NCI-H187 (cell line): ENCODE results near the gene ZBED4.
"Not testable (repeated sequence)": the region's sequence is repeated elsewhere in the genome, so short reads cannot be mapped to it uniquely, and the experiment has no call there.

Experiments used
- DNase-seq, 2 experiments: peaks; one replicate each; lab custom pipeline; 2025; lab: John Stamatoyannopoulos, UW

The ZBED4 gene

DNA sequence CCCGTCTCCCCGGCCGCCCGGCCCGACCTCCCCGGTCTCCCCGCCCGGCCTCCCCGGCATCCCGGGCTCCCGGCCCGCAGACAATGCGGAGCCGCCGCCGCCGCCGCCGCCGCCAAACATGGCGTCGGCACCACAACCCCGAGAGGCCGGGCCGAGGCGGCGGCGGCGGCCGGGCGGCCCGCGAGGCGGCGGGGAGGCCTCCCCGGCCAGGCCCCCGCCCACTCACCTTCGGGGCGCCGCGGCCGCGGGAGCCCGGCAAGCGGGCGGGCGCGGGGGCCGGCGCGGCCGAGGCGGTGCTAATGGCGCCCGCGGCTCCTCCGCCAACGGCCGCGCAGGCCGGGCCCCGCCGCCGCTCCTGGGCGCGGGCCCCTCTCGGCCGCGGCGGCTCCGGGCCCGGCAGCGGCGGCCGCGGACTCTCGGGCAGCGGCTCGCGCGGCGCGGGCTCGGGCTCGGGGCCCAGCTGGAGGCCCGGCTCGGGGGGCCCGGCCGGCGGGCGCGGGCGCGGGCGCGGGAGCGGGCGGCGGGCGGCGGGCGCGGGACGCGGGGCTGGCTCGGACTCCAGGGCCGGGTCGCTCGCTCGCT lies 26.3 kb upstream of the ZBED4 start:
- no peak for DNase-seq

DNA sequence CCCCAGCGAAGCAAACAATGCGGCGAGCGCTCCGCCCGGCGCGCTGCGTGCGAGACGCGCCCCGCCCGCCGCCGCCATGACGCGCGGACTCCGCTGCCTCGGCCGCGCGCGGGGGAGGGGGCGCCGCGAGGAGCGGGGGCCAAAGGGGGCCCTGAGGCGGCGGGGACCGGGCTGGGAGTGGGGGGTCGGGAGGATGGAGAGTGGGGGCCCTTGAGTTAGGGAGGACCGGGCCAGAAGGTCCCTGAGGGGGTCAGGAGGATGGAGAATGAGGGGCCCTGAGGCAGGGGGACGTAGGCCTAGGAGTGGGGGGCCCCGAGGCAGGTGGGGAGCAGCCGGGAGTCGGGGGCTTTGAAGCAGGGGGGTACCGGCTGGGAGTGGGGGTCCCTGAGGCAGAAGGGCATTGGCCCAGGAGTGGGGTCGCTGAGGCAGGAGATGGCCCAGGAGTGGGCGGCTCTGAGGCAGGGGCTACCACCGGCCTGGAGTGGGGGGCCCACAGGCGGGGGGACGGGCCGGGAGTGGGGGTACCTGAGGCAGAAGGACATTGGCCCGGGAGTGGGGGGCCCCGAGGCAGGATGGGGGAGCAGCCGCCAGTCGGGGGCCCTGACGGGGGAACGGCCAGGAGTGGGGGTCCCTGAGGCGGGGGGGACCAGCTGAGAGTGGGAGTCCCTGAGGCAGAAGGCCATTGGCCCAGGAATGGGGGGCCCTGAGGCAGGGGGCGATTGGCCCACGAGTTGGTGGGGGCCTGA lies 25.6 kb upstream of the ZBED4 start, which contains the start of gene BRD1:
BRD1 (minus strand) TSS at position 21 of the 746 bp plus-strand sequence. CDS start 3,556 bp downstream, outside the sequence.
- DNase-seq, result peak in 1 of 2 experiments; percentile 1

DNA sequence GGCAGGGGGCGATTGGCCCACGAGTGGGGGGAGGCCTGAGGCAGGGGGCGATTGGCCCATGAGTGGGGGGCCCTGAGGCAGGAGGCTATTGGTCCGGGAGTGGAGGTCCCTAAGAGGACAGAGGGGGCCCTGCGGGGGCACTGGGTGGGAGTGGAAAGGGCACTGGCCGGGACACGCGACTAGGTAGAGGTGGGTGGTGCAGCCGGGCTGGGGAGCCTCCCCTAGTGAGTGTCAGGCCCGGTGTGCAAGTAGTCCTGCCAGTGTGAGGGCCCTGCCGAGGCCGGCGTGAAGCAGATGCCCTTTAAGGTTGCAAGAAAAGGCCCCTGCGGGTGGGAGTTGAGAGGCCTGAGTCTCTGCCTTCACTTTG lies 25.1 kb upstream of the ZBED4 start:
- no peak for DNase-seq

DNA sequence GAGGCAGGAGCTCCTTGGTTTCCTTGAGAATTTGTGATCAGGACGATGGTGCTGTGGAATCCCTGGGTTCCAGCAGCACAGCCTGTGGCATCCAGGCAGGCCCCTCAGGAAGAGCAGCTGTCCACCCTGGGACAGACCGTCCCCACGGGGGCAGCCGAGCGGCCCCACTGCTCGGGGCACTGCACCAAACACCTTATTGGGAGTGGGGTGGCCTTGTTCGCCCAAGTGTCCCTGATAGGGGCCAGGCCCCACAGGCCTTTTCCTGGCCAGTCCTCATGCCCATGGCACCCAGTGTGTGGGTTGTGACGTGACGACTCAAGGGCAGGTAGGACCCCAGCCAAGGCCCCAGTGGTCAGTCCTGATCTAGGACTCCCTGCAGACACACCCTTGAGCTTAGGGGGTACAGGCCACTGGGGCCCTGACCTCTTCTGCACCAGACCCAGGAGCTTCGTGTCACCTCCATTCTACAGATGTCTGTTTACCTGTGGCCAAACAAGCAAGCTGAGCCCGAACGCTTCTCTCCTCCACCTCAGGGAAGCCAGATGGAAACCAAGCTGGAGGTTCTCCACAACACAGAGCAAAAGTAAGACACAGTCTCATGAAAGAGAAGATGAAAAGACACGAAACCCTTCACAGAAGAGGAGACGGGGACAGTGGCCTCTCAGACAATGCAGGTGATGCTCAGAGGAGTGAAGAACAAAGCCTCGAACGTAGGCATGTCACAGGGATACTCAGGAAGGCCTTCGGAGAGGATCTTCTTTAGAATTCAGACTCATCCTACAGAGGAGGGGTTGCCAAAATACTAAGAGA lies 24.4 kb upstream of the ZBED4 start:
- DNase-seq, result no peak

DNA sequence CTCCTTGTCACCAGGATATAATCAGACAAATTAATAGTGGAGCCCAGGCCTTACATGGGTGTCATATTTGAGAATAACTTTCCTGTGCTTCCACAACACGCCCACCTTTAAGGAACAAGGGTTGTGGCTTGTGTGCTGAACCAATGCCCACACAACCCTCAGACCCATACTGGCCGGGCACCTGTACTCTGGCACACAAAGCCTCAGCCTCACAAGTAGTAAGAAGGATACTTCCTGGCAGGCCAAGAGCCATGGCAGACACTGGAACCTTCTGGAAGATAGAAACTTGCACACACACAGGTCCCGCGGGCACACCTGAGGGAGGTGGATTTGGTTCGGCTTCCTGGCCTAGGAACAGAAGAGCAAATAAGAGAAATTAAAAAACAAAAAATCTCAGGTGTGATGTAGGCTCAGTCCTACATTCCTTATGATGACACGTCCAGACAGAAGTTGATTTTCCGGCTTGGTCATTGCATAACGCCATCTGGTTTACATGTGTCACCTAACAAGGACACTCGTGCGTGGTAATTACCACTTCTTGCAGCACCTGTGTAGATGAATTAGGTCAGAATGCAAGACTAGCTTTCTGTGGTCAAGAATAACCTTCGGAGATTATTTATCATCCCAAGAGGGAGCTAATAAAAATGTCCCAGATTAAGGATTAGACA lies 20.2 kb upstream of the ZBED4 start:
- DNase-seq, result no peak

DNA sequence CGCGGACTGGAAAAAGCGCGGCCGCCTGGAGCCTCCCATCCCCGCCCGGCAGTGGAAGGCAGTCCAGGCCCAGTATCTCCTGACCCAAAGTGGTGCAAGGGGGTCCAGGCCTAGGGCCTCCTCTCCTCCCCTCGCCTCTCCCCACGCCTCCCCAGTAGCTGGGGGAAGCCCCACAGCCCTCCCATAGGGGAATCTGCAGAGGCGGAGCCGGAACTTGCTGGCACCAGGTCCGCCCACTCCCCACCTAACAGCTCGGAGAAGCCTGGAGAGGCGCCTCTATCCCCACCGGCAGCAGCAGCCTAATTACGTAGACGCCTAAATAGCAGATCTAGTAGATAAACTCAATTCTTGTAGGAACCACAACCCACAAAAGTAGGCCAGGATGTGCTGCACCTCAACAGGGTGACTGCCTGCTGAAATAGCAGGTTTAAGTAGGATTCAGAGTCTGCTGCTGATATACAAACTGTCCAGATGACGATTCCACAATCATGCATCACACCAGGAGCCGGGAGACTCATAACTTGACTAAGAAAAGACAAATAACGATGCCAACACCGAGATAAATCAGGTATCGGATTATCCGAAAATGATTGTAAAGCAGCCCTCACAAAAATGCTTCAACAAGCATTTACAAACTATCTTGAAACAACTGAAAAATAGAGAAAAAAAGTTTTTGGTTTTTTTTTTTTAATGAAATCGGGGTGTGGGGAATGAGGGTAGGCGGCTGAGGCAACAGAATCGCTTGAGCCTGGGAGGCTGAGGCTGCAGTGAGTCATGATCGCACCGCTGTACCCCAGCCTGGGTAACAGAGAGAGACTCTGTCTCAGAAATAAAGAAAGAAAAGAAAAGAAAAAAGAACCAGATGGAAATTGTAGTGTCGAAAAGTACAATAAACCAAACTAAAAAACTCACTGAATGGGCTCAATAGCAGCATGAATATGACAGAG lies 14.6 kb upstream of the ZBED4 start:
- DNase-seq, result no peak

DNA sequence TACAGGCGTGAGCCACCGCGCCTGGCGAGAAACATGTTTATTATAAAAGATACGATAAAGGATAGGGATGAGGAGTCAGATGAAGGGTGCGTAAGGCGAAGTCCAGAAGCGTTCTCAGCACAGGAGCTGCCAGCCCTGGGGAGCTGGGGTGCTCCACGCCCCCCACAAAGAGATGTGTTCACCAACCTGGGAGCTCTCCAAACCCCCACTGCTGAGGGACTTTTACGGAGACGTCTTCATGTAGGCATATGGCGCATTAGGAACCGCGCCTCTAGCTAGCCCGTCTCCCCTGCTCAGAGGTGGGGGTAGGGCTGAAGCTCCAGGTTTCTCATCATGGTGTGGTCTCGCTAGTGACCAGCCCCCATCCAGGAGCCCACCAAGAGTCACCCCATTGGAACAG lies 8.4 kb upstream of the ZBED4 start:
- DNase-seq, result no peak

DNA sequence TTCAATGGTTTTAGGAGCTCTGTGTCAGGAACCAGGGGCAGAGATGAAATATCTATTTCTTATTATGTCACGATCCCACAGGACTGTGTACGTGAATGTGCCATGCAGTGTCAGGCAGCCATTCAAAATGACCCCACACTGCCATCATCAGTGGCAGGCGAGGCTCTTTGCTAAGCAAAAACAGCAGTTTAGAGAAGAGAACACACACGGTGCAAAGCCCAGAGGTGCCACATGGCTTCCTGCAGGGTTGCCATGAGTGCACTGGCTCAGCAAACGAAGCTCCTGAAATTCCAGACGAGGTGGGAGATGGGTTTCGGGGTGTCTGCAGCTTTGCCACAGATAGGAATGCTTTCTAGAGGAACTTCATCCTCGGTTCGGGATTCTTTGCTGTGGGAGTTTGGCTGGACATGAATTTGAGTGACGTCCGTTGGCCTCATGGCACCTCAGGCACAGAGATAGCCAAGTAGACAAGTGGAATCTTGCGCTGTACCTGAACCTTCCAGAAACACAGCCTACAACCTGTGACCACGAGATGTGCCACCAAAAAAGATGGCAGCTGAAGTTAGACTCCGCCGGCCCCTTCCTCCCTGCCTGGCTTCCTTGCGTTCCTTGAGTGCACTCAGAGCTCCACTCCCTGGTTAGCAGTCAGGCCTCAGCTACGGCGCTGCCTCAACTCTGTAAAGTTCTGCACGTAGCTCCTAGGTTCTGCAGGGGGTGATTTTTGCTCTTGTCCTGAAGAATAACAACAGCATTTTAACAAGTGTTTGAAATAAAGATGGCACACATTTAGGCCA lies 7.8 kb upstream of the ZBED4 start:
- DNase-seq, result no peak

DNA sequence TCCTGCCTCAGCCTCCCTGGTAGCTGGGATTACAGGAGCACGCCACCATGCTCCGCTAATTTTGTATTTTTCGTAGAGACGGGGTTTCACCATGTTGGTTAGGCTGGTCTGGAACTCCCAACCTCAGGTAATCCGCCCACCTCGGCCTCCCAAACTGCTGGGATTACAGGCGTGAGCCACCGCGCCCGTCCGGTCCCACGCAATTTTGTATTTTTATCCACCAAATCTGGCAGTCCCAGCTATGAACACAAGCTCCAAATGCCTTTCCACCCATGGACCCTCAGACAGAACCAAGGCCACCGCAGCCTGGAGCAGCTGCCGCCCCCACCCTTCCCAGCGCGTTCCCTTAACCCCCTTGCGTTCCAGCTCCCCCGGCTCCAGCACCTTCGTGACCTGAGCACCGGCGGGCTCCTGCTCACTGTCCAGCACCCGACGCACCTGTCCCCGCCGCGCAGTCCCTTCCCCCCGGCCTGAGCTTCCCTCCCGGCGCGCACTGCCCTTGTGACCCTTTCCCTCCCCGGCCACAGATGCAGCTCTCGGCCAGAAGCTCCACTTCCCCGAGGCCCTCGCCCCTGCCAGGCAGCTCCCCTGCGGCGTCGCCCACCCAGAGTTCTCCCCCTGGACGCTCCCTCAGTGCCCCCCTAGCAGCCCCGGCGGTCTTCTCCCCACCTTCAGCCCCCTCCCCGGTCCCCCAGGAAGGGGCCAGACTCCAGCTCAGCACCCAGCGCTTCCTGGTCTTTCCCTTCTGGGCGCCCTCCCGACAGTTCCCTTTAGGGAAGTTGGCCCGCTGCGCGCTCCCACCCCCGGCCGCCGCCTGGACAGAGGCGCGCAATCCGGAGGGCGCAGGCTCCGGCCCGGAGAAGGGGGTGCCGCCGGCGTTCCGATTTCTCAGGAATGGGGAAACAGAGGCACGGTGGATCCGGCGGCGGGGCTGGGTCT lies 5.6 kb upstream of the ZBED4 start:
- DNase-seq, result no peak

DNA sequence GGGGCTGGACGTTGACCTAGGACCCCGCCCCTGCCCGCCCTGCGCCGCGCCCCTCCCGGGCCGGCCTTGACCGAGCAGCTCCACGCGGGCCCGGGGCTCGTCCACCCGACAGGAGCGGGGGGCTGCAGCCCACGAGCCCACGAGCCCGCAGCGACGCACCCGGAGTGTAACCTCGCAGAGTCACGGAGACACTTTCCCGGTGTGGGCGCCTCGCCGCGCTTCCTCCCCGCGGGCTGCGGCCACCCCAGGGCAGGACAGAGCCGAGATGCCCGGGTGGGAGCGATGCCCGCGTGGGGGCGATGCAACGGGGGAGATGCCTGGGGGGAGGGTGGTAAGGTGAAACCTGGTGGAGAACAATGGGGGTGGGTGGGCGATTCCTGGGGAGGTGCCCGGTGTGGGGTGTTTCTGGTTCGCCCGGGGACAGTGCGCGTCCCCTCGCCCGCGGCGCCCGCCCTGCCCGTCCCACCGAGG lies 4.9 kb upstream of the ZBED4 start:
- DNase-seq, result no peak

DNA sequence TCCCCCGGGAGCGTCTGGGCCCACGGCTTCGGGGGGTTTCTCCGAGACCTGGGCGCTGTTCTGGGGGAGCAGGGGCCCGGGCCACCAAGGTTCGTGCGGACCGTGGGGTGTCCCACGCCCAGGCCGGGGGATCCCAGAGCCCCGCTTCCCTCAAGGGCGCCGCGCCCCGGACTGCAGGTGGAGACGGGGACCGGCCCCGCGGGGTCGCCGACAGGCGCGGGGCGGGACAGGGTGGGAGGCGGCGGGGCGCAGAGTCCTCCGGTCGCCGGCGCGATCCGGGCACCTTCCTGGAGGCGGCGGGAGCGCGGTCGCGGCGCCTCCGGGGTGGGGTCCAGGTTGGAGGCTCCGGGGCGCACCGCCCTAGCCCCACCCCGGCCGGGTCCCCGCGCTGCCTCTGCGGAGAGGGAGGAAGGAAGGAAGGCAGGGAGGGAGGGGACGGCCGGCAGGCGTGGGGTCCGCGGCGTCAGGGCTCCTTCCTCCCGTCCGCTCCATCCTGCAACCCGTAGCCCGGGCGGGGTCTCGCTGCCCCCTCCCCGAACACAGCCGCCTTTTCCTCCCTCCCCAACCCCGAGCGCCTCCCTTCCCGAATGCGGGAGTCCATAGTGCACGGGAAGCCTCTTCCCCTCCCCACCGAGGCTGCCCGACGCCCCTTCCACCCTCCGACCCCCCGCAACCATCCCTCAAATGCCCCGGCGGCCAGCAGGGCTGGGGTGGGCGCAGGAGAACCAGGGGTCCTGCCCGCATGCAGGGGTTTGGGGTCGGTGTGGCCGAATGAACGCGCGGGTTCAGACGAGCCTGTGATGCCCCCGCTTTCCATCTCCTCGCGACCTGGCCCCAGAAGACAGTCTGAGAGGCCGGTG lies 4.3 kb upstream of the ZBED4 start:
- no peak for DNase-seq

DNA sequence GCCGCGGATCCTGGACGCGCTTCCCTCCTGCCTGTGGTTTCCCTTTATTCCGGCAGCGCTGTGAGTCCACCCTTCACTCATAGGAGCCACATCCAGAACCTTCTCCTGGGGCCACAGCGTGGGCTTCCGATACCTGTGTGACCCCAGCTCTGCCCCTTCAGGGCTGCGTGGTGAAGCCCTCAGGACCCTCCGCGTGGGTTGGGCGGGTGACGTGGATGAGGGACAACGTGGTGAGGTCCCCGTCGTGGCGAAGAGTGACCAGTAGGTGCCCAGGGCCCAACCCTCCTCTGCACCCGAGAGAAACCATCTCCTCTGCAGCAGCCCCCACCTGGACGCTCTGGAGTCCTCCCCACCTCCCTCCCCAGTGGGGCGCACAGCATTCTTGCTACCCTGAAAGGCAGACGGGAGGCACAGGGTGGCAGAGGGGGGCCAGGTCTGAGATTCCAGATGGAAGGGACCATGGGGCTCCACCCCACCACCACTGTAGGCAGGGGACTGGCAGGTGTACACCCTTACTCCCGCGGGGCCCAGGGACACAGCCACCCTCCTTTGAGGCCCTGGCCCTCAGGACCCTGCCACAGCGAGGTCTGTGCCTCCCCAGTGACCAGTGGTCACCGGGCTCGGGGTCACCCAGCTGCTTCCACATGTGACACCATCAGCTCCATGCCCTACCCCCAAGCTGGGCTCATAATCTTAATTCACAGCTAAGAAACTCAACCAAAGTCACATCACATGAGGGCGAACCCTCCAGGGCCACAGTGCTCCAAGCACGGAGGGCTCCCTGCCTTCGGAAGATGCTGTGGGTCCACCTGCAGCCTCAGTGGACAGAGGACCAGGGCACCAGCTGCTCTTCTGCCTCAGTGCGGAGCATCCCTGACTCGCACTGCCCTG lies 3.4 kb upstream of the ZBED4 start:
- no peak for DNase-seq

DNA sequence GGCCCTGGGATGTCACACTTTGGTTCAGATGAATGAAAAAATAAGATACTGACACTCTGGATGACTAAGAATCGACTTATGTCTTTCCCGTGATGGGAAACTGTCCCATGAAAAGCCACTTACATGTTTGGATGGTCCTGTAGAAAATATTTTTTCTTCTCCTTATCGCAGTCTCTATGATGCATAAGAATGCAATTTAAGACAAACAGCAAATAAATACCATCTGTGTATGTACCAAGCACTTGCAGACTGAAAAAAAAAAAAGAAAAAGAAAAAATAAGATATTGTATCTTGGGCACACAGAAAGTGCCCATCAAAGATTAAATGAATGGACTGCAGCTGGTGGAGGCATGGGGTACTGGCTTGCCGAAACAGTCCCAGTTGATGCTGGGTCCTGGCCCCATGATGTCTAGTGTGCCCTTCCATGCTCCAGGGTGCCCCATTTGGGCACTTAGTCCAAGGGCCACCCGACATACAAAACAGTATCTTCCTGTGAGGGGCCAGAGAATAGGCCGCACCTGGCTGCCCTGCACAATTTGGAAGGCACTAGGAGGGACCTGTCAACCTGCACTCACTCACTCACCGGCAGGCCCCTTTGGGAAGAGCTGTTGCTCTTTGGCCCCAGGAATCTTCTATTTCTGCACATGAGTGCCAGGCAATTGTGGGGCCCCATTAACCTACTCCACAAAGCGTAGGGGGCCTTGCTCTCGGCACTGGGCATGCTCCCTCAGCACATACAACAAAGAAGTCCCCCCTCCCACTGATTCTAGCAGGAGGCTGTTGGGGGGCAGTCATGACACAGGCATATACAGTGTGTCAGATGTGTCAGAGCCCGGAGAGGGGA lies 2.5 kb upstream of the ZBED4 start:
- no peak for DNase-seq

DNA sequence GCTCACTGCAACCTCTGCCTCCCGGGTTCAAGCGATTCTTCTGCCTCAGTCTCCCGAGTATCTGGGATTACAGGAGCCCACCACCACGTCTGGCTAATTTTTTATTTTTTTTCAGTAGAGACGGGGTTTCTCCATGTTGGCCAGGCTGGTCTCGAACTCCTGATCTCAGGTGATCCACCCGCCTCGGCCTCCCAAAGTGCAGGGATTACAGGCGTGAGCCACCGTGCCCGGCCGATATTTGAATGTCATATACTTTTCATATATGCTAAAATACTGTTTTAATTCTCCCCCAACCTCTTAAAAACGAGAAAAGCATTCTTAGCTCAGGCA lies 1.1 kb upstream of the ZBED4 start:
- not testable (repeated sequence) for DNase-seq

DNA sequence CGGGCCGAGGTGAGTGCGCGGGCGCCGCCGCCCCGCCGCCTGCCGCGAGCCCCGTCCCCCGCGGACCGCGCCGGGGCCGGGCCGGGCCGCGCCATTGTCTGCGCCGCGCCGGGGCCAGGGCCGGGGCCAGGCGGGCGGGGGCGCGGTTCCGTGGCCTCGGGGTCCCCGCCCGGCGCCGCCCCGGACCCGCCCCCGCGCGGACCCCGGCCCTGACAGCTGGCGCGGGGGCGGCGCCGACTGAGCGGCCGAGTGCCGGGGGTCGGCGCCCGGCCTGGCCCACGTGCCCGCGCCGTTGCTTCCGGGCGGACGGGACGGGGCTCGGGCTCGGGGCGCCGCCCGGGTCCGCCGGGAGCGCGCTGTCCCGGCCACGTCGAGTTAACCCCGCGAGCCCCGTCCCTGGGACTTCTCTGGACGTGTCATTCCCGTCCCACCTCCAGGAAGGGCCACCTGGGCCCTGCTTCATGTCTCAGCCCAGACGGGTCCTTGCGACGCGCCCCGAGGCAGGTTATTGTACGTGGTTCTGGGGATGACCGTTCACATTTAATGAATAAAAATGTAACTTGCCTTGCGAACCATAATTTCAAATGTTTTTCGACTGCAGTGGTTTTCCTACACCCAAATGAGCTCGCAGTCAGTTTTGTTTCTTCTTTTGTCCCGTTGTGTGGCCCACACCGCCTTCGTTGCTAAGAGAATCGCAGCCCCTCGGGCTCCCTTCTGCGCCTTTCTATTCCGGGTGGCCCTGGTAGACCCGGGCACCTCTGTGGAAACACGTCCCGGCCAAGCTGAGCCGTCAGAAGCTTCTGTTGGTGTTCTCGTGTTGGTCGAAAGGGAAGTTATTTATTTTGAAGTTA lies 562 bp downstream of the ZBED4 start:
- no peak for DNase-seq
